Omental fat pad (tissue), 4 donors: ENCODE measurements around the gene G6PC1. TPM values are rescaled to one million over a fixed set of nuclear protein-coding genes. Genes with fewer than 3 reads are reported as not detected.
"Not testable (repeated sequence)": the region's sequence is repeated elsewhere in the genome, so short reads cannot be mapped to it uniquely, and the experiment has no call there.

Experiments used
- ATAC-seq: fragments of 150-250 bp; one replicate; pipeline ENCODE4 v1.9.1; 2016; ENCODE audit warnings: mild to moderate bottlenecking, moderate library complexity; ENCODE audit not compliant: low FRiP score
- DNase-seq: peaks from one replicate; pipeline ENCODE4 v3.0.0-alpha.2; 2019; ENCODE audit warnings: low spot score
- total RNA-seq, 4 donors: library from RNA; depleted of rRNA; stranded (reverse); fragments of >200 nt; gene quantifications; one replicate each; pipeline ENCODE4 v1.1.0, GENCODE V29; 2016
- TF ChIP-seq, protein P1 (sequence below), 3 donors: fragments of 450-650 bp; IDR thresholded peaks; one replicate each; pipeline ENCODE4 v1.5.1; 2016 to 2017; ENCODE audit warnings: antibody characterized with exemption in 3 of 3, mild to moderate bottlenecking in 3 of 3, moderate library complexity in 2 of 3

The G6PC1 gene
- total RNA-seq, 4 donors from 2014 or later, result not detected

DNA sequence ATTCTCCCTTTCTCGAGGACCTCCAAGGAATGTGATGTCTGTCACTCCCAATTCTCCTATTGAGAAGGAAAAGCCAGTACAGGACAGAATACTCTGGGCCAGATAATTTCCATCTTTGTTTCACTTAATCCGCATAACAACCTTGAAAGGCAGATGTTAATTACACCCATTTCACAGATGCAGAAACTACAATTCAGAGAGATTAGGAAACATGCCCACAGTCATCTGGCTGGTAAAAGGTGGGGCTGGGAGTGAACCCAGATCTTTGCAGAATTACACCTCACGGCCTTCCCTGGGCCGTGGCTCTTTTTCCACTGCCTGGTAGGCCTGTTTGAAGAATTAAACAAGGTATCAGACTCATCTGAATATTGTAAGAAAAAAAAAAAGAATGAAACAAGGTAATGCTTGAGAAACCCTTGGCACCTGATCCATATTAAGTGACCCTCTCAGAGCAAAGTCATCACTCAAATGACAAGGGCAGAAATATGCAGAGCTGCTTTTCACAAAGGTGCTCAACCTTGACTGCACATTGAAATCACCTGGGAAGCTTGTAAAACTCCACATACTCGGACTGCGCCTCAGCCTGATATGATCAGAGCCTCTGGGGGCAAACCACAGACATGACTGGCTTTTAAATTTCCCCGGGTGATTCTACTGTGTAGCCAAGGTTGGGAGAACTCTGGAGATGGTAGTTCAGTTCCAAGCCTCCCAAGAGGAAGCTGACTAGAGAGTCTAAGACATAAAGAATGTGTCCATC lies 16.6 kb upstream of the G6PC1 start:
- TF ChIP-seq, protein P1, sequence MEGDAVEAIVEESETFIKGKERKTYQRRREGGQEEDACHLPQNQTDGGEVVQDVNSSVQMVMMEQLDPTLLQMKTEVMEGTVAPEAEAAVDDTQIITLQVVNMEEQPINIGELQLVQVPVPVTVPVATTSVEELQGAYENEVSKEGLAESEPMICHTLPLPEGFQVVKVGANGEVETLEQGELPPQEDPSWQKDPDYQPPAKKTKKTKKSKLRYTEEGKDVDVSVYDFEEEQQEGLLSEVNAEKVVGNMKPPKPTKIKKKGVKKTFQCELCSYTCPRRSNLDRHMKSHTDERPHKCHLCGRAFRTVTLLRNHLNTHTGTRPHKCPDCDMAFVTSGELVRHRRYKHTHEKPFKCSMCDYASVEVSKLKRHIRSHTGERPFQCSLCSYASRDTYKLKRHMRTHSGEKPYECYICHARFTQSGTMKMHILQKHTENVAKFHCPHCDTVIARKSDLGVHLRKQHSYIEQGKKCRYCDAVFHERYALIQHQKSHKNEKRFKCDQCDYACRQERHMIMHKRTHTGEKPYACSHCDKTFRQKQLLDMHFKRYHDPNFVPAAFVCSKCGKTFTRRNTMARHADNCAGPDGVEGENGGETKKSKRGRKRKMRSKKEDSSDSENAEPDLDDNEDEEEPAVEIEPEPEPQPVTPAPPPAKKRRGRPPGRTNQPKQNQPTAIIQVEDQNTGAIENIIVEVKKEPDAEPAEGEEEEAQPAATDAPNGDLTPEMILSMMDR (IDR thresholded peaks at IDR 0.05), result no peak
- ATAC-seq (no peak), DNase-seq (no peak)

DNA sequence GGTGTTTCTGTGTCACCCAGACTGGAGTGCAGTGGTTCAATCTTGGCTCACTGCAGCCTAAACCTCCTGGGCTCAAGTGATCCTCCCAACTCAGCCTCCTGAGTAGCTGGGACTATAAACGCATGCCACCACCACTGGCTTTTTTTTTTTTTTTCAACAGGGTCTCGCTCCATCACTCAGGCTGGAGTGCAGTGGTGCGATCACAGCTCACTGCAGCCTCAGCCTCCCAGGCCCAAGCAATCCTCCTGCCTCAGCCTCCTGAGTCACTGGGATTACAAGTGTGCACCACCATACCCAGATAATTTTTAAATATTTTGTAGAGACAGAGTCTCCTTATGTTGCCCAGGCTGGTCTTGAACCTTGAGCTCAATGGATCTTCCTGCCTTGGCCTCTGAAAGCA lies 14.8 kb upstream of the G6PC1 start:
- not testable (repeated sequence) for DNase-seq, ATAC-seq

DNA sequence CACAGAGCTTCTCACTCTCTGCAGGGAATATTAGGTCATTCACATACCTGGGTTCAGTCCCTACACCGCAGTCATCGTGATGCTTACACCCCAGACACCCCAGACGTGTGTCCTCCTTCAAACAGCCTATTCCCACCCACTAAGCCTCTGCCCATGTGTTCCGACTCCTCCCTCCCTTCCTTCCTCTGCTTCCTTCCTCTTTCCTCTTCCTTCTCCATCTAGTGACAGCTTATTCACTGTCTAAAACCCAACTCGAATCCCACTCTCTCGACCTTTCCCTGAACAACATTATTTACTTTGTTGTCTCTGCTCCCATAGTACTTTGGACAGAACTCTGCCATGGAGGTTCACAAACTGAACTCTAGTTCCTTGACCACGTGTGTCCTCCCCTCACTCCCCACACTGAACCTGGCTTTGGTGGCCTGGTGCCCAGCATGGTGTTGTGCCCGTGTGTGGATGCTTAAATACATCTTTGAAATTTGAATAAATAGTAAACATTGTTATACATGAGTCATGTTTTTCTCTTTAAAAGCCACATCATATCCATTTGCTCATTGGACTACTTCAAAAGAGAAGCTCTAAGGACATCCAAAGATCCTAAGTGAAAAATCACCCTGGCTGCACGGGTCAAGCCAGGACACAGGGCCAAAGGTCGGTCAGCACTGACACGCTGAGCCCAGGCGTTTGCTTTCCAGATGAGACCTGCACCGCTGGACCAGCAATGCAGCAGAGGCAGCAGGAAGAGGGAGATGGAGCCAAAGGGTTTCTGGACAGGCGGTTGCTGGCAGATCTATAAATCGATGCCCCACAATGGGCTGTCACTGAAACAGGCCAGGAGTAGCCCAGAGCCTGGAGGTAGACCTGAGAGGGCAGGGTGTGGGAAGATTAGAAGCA lies 14.1 kb upstream of the G6PC1 start:
- DNase-seq, result no peak
- TF ChIP-seq, protein P1 (IDR thresholded peaks at IDR 0.05), result no peak

DNA sequence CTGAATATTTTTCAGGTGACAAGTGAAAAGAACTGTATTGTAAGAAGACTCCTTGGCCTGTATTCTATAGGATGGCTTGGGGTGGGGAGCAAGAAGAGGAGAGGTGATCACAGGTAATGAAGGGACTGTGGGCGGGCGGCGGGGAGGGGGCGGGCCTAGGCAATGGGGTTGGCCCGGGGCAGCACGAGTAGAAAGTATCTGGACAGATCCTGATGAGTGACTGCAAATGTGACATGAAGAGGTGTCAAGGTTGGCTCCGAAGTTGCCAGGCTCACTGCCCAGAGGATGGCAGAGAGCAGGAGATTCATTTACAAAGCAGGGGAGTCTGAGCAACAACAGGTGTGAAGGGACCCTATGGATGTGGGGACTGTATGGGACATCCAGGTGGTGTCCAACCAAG lies 10.8 kb upstream of the G6PC1 start:
- DNase-seq (no peak), ATAC-seq (no peak)
- TF ChIP-seq, protein P1 (IDR thresholded peaks at IDR 0.05), result no peak

More for the DNA sequence above, 14.1 kb upstream of the G6PC1 start:
- no peak for ATAC-seq

DNA sequence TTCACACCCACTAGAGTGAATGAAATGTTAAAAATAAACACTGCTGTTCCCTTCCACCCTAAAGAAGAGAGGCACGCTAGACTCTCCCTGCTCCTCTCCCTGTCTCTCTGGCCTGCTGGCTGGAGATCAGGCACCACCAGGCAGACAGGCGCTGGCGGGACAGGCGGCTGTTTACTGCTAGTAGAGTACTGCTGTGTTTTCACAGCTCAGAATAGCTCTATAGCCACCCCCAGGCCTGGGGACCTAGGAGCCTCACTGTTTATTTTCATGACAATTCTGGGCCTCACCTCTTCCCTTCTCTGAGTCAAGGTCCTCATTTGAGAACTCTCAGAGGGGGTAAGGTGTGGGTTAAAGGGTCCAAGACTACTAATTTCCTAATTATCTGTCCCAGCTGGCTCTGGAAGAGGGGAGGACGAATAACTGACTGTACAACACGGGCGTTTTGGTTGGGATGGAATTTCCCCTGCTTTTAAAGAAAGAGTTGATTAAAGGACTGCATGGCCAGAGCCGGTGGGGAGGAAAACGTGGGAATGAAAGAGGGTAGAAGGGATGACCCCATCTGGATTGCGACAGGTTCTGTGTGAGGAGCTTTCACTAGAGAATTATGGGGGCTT lies 9.0 kb upstream of the G6PC1 start:
- ATAC-seq (no peak), DNase-seq (no peak)
- TF ChIP-seq, protein P1 (IDR thresholded peaks at IDR 0.05), result no peak

DNA sequence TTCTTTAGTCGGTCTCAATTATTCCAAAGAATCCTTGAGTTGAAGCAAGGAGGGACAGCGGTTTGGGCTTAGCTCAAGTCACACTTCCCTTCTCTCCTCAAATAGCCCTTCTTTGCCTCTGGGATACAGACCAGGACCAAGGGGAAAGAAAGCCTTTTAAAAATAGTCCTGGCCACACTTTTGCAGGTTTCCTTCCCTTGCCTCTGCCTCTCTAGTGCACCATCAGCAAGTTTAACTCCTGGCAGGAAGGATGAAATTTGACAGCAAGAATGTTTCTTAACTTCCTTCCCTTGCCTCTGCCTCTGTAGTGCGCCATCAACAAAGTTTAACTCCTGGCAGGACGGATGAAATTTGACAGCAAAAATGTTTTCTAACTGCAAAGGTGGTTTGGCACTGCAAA lies 7.2 kb upstream of the G6PC1 start:
- TF ChIP-seq, protein P1 (IDR thresholded peaks at IDR 0.05), result no peak
- DNase-seq, result no peak
- no peak for ATAC-seq
